Left cardiac atrium (tissue), 4 donors: ENCODE measurements around the gene SLIT3. TPM values are rescaled to one million over a fixed set of nuclear protein-coding genes. Genes with fewer than 3 reads are reported as not detected.
A peak's percentile ranks its signal among the peaks of the same experiment; 100 is the strongest.

Experiments used
- ATAC-seq, 2 donors: fragments of 200-7000 bp; cut with Tn5 transposase; one replicate each; pipeline ENCODE4 v1.9.1; 2020; ENCODE audit warnings: mild to moderate bottlenecking in 2 of 2, moderate library complexity in 2 of 2
- DNase-seq: peaks from one replicate; pipeline ENCODE4 v3.0.0-alpha.2; 2020
- intact Hi-C, 2 donors: fragments of 100-400 bp; cut with DNase I; formaldehyde crosslinking; loops; one replicate each; pipeline versions ENCODE4 v1.14.1 to v1.15.1; 2022 to 2023
- long read RNA-seq: library from polyadenylated mRNA; unstranded; transcript quantifications from one replicate; pipeline ENCODE4 v2.0.0, GENCODE V29; 2021
- total RNA-seq, 2 donors: library from RNA; stranded (reverse); fragmentation: NEBNext Ultra II Directional; extraction: Animal tissue kit (Norgen Biotek cat#: 25700); gene quantifications; one replicate each; pipeline ENCODE4 v1.2.1, GENCODE V29; 2021
- donor health status: DM: no; HTN: yes; CAD: no.
- donor health status: DM: no; HTN: yes; CAD: no; lungs with severe emphysema.
- donor health status: DM: yes; HTN: yes; CAD: no.
- donor health status: Dilated cardiomyopathy.

The SLIT3 gene
- total RNA-seq: 100 to 1,000 TPM in 1 of 2 donors, 10 to 100 TPM in 1; 71.1 to 117 TPM
- long read RNA-seq, partial matches to known transcripts: 63 of 82 reads
- long read RNA-seq, other reads (novel, unspliced or antisense): 19 of 82 reads

DNA sequence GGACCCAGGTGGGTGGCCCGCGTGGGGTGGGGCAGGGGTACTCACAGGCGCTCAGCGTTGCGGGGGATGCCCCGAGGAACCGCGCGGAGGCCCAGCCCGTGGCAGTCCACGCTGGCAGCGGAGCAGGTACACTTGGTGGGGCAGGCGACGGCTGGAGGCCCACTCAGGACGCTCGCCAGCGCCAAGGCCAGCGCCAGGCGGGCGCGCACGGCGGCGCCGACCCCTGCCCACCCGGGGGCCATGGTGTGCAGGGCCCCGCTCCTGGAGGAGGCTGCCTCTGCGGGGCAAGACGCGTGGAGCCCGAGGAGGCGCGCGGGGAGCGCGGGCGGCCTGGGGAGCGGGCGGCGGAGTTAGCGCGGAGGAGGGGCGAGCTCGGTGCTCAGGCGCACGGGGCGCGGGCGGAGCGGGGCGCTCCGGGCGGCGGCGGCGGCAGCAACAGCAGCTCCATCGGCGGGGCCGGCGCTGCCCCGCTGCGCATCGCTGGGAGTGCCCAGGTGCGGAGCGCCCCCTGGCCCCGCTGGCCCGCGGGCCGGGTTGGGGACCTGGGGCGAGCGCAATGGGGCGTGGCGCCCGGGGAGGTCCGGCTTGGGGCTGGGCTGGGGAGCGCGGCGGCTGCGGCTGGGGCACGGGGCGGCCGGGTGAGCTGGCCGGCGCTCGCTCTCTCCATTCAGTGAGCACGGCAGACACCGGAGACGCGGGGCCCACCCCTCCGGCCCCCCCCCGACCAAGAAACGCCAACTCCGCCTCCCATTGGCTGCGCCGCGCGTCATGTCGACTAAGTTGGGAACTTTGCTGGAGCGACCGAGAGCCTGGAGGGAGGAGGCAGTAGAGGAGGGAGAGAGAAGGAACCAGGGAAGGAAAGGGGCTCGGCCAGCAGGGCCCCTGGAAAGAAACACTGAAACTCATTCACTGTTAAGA lies at the start of gene SLIT3:
Gene SLIT3, minus strand, starts transcription at position 672 of the 918 bp plus-strand sequence. Its CDS starts 430 bp downstream, at position 242.
- intact Hi-C loops: loop anchor here in 1 of 2 donors (5.0 to 10.0 kb wide), 3 partner anchors 244 to 628 kb away; no protein-coding TSS in a partner anchor
- peak; percentile 86 for DNase-seq
- peak; percentile 82 to 85 for ATAC-seq

DNA sequence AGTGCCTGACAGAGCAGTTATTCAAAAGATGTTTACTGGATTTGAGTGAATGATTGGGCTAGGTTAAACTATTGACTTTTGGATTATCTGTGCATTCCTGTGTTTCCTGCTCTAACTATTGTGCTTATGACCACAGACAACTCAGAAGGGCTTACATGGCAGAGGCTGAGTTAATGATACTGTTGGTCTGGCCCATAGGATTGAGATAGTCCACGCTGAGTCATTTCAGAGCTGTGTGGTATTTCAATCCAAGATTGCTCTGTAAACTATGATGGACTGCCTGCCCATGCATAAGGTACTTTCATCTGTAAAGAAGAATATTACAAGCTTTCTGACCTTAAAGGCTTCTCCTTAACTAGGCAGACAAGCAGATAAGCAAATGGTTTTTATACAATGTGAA lies 49.1 kb upstream of the SLIT3 start:
- intact Hi-C loops: loop anchor here in 1 of 2 donors (10.0 kb wide), 1 partner anchor 185 kb away; no protein-coding TSS in a partner anchor
- DNase-seq (no peak), ATAC-seq (peak in 1 of 2 donors; percentile 39)

DNA sequence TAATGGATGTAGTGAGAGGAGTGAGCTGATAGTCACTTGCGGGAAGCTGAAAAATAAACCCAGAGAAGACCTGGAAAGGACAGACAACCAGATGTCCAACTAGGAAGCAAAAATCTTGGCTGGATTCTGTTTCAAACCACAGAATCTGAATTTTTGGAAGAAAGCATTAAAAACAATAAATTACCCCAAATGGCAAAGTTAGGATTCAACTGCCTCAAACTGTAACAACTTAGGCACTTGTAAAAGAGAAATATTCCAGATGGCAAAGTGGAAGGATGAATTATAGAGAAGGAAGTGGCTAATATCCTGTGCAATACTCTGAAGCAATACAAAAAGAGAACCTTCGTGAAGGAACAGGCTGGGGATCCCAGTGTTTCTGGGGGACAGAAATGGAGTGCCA lies 46.8 kb upstream of the SLIT3 start:
- DNase-seq: no peak
- intact Hi-C loops: no loop called here
- no peak for ATAC-seq

DNA sequence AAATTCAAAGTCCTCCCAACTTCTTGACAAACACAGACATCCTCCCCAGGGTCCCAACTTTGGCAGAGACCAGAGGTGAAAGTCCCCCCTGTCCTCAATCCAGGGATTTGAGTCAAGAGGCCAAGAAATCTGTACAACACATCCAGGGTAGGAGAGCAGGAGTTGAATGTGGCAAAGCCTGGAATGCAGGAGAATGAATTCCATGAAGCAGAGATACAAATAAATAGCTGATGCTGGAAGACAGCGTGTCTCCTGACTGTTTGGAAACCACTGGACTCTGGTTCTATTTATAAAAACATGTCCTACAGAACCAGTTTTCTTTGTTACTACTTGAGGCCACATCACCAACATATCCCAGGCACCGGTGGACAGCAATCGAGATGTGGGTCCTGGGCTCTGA lies 43.7 kb upstream of the SLIT3 start:
- intact Hi-C loops: no loop called here
- DNase-seq (no peak), ATAC-seq (peak in 1 of 2 donors; percentile 35)

DNA sequence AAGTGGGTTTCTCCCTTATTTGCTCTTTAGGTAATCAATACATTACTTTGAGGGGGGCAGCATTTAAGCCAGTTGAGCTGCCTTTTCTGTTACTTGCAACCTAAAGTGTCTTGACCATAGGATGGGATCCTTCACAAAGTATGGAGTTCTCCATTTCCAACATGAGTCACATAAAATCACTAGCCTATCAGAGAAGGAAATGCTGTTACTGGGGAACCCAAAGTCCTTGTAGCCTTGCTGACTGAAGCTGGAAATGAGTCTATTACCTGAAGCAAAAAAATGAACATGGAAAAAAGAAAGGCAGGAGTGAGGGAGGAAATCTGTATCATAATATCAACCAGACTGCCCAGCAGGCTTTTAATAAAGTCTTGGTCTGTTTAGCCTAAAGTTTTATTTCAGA lies 42.8 kb upstream of the SLIT3 start:
- DNase-seq (no peak), ATAC-seq (no peak)
- intact Hi-C loops: no loop called here

DNA sequence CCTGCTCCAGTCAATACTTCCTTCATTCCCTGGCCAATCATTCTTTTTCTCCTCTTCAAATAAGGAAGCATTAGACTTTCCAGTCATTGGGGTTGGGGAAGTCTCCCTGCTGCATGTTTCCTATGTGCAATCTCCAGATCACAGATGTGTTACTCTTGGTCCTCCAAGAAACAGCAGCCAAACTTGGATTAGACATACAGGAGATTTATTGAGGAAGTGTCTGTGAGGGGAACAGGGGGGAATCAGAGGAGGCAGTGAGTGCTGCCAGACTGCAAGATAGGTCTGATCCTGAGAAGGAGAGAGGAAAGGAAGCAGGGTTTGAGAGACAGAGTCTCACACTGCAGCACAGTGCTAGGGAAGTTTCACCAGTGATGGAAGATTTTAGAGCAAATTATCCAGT lies 40.6 kb upstream of the SLIT3 start:
- no peak for ATAC-seq
- DNase-seq: no peak

DNA sequence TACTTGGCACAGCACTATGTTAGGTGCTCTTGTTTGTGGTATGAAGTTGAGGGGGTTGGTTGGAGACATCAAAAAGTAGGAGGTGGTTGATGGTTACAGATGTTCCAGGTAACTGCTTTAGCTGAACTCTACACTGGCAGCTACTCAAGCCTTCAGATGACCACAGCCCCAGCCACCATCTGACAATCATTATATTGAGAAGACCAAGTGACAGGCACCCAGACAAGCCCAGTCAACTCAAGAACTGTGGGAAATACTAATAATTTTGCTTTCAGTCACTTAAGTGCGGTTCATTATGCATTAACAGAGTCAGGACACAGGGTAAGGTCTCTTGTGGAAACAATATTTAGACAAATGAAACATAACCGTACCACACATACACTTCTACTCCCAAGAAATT lies 38.9 kb upstream of the SLIT3 start:
- intact Hi-C loops: no loop called here
- ATAC-seq: no peak
- DNase-seq: no peak

More for the DNA sequence above, 40.6 kb upstream of the SLIT3 start:
- intact Hi-C loops: no loop called here

DNA sequence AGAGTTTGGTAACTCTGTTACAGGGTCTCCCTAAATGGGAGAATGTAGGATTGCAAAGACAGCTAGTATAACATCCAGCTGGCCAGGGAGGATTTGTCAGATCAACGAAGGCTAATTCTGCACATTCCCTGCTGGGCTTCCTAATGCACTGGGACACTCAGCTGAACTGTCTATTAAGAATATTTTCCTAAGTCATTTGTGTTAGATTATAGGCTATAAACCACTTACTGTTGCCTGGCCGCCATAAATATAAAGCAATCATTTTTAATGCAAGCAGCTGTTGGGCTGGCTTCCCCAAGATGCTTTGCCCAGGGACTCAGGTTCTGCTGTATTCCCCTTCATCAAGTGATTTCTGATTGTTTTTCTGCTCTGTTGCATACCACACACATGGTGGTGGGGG lies 35.3 kb upstream of the SLIT3 start:
- ATAC-seq (no peak), DNase-seq (no peak)
- intact Hi-C loops: no loop called here

DNA sequence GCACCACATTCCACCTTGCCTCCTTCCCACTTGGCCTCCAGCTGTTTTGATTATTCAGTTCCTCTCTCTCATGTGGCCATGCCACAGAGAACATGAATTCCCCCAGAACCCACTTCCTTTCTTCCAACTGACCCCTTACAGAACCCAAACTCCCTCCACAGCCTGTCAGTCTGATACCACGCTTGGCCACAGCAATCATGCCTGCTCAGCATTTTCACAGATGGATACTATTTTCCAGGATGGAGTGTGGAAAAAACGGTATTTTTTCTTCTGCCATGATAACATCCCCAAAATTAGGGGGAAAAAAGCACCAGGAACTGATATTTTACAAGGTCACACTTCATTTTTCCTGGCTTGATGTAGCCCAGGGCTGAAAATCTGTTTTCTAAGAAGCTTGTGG lies 34.9 kb upstream of the SLIT3 start:
- intact Hi-C loops: no loop called here
- DNase-seq (no peak), ATAC-seq (no peak)

DNA sequence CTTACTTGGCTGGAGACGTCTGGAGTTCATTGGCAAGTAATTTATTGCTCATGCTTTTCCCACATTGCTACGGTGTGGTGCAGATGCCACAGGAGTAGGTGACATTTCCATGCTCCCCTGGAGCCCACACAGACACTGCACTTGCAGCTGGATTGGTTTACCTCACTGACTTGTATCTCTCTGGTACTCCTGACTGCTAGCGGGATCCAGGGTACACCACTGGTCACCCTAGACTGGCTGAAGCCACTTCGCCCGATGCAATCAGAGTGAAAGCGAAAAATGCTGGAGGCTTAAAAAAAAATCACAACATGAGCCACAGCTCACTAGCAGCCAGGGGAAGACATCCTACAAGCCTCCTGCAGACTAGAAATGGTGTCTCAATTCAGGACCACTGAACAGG lies 32.6 kb upstream of the SLIT3 start:
- DNase-seq: no peak
- ATAC-seq: no peak
- intact Hi-C loops: no loop called here

DNA sequence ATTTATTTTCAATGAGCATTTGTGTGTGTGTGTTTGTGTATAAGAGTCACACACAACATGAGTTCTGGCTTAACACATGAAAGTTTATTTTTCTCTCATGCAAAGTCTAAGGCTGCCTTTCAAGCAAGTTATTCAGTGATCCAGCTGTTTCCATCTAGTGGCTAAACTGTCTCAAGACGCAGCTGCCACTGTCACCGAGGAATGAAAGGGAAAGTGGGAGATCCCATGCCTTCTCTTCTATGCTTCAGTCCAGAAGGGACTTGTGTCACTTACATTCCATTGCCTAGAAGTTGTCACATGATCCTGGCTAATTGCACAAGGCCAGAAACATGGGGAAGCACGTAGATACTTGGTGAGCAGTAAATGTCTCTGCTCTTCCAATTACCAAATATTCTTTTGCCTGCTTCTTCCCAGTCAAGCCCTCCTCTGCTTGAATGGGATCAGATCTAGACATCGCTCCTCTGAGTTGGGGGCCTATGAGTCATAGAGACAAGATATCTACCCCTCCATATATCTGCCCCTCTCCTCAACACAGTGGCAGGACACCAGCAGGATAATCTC lies 30.4 kb upstream of the SLIT3 start:
- intact Hi-C loops: no loop called here
- no peak for ATAC-seq
- no peak for DNase-seq

DNA sequence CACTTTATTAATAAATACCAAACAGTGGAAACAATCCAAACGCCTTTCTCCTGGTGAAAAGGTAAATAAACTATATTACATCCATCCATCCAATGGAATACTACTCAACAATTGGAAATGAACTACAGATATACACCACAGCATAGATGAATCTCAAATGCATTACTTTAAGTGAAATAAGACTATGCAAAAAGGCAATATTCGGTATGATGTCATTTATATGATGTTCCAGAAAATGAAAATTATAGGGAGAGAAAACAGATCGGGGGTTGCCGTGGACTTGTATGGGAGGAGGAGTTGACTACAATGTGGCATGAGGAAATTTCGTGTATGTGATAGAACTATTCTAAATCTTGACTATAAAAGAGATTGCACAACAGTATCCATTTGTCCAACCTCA lies 27.5 kb upstream of the SLIT3 start:
- intact Hi-C loops: no loop called here
- ATAC-seq (no peak), DNase-seq (no peak)

DNA sequence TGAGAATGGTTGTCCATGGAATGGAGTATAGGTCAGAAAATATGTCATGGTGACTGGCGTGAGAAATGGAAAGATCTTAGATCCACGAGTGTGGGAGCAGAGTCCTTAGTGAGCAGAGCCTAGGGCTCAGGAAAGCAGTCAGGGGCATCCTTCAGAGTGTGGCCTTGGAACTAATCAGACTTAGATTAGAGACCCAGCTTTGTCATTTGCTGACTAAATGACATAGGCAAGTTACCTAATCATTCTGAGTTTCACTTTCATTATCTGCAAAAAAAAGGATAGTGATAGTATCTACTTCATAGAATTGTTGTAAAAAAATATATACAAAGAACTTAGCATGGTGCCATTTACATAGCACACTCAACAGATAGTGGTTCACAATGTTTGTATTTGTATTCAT lies 24.3 kb upstream of the SLIT3 start:
- intact Hi-C loops: no loop called here
- no peak for DNase-seq
- ATAC-seq: no peak

DNA sequence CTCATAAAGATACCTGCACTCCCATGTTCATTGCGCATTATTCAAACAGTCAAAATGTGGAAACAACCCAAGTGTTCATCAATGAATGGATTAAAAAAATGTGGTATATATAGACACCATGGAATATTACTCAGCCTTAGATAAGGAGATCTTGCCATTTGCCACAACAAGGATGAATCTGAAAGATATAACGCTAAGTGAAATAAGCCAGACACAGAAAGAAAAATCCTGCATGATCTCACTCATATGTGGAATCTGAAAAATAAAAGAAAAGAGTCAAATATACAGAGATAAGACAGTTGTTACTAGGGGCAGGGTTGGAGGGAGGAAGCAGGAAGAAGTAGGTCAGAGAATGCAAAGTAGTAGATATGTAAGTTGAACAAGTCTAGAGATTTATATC lies 17.6 kb upstream of the SLIT3 start:
- intact Hi-C loops: no loop called here
- ATAC-seq (no peak), DNase-seq (no peak)

DNA sequence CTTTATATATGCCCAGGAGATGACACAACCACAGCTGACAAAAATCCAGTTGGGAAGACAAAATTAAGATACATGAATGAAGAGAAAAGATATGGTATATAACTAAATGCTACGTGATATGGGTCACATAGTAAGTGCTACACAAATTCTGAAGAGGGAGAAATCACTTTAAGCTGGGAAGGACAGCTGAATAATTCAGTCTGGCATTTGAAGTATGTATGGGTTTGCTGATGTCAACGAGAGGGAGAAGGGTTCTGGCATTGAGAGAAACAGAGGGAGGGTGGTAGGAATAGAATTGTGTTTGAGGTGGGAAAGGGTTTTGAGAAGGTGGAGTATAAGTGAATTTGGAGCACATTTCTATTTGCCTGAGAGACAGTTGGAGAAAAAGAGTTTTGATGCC lies 6.7 kb upstream of the SLIT3 start:
- intact Hi-C loops: loop anchor here in 1 of 2 donors (10.0 kb wide), 1 partner anchor 237 kb away; no protein-coding TSS in a partner anchor
- ATAC-seq (peak; percentile 15 to 30), DNase-seq (no peak)

DNA sequence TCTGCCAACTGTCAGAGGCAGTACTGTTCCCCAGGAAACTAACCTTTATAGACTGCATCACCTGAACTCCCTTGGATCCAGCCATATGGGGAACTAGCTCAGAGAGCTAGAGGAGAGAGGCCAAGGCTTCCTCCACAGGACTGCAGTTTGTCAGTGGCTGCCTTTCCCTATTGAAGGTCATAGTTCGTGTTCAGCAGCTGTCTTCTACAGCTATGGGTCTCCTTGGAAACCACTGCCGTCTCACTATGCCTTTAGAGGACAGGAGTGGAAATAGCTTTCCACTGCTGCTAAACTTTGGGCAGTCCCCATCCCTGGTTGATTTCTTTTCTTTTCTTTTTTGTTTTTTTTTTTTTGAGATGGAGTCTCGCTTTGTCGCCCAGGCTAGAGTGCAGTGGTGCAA lies 4.4 kb upstream of the SLIT3 start:
- DNase-seq: no peak
- ATAC-seq: no peak
- intact Hi-C loops: loop anchor here in 1 of 2 donors (10.0 kb wide), 1 partner anchor 239 kb away; no protein-coding TSS in a partner anchor

DNA sequence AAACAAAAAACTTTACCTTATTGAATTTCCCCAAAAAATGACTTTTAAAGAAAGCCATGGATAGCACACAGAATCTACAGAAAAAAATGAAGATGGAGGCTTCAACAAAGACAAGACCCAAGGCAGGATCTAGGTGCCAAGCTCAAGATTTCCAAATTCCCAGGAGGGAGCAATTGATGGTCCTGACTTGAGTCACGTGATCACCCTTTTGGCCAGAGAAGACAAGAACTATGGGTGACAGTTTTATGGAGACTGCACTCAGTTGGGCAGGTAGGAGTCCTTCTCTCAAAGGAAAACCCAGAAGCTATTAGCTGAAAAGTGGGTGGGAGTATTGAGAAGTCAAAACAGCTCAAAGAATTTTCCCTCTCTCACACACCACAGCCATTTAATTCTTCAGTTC lies 3.2 kb upstream of the SLIT3 start:
- ATAC-seq: no peak
- intact Hi-C loops: loop anchor here in 1 of 2 donors (5.0 to 10.0 kb wide), 3 partner anchors 241 to 632 kb away; no protein-coding TSS in a partner anchor
- DNase-seq: no peak

DNA sequence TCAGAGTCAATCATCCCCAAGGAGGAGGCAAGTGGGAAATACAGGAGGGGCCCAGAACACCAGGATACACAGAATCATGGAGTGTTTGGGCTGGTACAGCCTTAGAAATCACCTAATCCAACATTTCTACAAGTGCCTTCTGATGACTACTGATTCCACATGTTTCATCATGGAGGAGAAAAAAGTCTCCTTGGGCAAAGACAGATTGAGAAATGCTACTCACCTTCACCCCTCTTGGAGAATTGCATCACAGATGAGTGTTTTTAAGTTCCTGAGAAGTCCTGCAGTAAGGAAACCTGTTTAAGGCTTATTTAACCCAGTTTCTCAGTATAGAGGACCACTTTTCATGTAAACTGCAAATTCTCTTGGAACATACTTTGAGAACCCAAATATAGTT lies 2.2 kb upstream of the SLIT3 start:
- DNase-seq: no peak
- intact Hi-C loops: loop anchor here in 1 of 2 donors (5.0 to 10.0 kb wide), 3 partner anchors 242 to 631 kb away; no protein-coding TSS in a partner anchor
- no peak for ATAC-seq

DNA sequence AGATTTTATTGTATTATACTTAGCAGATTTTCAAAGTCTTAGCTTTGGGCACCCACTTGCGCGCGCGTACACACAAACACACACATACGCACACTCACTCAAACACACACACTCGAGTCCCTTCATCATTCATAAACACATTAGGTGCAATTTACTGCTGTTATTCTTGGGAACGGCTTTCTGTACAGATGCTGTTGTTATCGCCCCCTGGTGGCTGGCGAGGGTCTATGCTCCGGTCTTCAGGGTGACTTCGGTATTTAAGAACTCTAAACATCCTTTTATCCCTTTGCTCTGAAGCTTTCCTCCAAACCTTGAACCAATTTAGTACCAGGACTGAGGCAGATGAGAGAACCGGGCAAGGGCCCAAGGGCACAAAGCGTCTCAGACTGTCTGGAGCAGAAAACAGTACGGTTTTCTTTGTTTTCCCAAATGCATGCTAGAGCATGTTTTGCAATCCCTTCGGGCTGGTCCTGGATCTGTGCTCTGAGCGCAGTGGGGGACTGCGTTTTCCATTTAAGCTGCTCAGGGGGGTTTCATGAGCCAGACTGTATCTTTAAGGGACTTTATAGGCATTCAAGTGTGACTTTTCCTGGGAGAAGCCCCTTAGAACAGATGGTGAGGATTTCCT lies 1.7 kb upstream of the SLIT3 start:
- intact Hi-C loops: loop anchor here in 1 of 2 donors (5.0 to 10.0 kb wide), 3 partner anchors 242 to 630 kb away; no protein-coding TSS in a partner anchor
- DNase-seq (peak; percentile 75), ATAC-seq (peak in 1 of 2 donors; percentile 28)
